Measurements from ENCODE around the gene SEZ6L2.
"Not testable (repeated sequence)": the region's sequence is repeated elsewhere in the genome, so short reads cannot be mapped to it uniquely, and the experiment has no call there.

Gene SEZ6L2

GRCh38 chr16:29852654-29853053 lies 46.7 kb downstream of the SEZ6L2 start:
- DNase-seq (ENCODE audit: low spot score), result peak; percentile 76

DNA sequence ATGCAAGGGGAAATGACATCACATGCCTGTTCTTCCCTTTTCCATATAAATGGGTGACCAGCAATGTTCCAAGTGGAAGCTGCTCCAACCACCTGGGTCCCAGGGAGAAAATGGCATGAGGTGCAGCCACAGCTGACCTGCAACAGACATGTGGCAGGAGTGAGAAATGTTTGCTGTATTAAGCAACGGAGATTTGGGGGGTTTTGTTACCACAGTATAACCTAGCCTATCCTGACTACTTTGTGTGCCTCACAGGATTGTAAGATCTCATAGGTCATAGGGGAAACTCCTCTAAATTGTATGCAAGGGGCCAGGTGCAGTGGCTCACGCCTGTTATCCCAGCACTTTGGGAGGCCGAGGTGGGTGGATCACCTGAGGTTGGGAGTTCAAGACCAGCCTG lies 48.4 kb downstream of the SEZ6L2 start:
- DNase-seq (ENCODE audit: low spot score), result no peak

- no peak for DNase-seq (ENCODE audit: low spot score)
Observed at GRCh38 chr16:29849505-29849904, 49.8 kb downstream of the SEZ6L2 start.

DNA sequence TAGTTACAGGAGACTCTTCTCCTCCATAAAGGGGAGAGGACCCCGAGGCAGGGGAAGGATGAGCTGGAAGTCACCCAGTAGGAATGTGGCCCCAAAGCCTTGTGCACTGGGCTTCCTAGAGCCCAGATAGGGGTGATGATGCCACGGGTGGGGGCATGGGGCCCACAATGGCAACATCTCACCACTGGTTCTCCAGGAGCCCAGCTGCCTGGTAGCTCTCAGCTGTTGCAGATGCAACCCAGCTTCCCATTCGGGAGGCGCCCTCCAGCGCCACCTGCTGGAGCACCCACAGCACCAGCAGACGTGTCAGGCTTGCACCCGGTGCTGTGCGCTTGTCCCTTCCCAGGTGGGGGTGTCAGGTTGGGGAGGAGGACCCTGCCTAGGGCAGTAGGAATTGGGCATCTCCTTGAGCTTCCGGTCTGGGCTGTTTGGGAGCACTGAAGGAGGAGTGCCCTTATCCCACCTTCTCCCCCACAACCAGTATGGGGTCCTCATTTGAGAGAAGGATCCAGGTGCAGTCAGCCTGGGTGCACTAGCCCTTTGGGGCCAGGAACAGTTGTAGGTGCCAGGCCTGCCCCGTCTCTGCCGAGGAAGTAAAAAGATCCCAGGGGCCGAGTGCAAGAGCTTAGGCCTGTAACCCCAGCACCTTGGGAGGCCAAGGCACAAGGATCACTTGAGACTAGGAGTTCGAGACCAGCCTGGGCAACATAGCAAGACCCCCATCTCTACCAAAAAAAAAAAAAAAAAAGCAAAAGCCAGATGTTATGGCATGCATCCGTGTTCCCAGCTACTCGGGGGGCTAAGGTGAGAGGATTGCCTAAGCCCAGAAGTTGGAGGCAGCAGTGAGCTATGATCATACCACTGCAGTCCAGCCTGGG lies 50.7 kb downstream of the SEZ6L2 start:
- DNase-seq (ENCODE audit: low spot score), result peak; percentile 75

DNA sequence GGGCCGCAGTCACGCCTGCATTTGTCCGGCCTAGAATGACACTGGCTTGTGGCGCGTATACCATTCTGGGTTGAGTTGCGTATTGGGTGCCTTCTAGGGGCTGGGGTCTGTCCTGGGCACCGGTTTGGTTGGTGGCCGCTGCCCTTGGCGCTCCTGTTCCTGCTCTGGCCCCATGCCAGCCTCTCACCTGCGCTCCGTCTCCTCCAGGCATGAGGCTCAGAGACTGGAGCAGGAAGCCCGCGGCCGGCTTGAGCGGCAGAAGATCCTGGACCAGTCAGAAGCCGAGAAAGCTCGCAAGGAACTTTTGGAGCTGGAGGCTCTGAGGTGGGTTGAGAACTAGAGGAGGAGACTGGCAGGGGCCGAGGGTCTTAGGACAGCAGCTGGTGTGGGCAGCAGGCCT lies 53.7 kb downstream of the SEZ6L2 start:
- no peak for DNase-seq (ENCODE audit: low spot score)

DNA sequence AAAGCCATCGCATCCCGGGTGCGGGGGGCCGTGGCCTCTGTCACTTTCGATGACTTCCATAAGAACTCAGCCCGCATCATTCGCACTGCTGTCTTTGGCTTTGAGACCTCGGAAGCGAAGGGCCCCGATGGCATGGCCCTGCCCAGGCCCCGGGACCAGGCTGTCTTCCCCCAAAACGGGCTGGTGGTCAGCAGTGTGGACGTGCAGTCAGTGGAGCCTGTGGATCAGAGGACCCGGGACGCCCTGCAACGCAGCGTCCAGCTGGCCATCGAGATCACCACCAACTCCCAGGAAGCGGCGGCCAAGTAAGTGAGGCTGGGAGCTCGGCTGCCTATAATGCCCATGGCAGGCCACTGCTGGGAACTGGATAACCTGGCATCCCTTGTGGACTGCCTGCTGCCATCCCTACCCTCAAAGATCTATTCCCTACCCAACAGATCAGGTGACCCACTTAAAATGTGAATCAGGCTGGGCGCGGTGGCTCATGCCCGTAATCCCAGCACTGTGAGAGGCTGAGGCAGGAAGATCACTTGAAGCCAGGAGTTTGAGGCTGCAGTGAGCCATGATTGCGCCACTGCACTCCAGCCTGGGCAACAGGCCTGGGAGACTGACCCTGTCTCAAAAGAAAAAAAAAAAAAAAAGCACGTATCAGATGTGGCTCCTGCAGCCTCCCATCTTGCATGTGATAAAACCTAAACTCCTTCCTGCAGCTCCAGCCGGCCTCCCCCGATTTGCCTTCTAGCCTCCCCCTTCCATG lies 54.6 kb downstream of the SEZ6L2 start:
- no peak for DNase-seq (ENCODE audit: low spot score)

- DNase-seq (ENCODE audit: low spot score), result no peak
Observed at GRCh38 chr16:29843931-29844330, 55.4 kb downstream of the SEZ6L2 start.

DNA sequence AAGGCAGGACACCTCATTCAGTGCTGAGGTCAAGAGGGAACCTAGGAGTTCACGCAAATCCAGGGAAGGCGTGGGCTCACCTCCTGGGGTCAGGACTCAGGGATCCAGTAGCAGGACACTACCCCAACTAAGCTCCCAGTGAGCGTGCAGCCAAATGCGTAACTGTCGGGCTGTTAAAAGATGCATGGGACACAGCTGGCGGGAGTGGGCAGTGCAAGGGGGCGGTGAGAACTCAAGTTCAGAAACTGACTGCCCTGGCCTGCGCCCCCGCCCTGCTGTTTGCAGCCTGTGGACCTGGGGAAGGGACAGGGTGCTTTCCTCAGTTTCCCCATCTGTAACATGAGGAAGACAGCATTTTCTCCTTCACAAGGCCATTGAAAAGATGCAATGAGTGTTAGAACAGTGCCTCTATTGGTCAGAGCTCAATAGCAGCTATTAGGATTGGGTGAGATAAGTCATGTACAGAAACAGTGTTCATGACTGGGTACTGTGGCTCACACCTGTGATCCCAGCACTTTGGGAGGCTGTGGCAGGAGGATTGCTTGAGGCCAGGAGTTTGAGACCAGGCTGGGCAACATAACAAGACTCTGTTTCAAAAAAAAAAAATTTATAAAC lies 56.5 kb downstream of the SEZ6L2 start:
- no peak for DNase-seq (ENCODE audit: low spot score)

DNA sequence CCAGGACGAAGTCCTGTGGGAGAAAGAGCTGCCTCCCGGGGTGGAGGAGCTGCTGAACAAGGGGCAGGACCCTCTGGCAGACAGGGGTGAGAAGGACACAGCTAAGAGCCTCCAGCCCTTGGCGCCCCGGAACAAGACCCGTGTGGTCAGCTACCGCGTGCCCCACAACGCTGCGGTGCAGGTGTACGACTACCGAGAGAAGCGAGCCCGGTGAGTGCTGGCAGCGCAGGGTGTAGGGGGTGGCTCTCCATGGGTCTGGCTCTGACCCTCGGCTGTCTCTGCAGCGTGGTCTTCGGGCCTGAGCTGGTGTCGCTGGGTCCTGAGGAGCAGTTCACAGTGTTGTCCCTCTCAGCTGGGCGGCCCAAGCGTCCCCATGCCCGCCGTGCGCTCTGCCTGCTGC lies 57.7 kb downstream of the SEZ6L2 start:
- DNase-seq (ENCODE audit: low spot score), result no peak

- no peak for DNase-seq (ENCODE audit: low spot score)
Observed at GRCh38 chr16:29840240-29840639, 59.1 kb downstream of the SEZ6L2 start.

DNA sequence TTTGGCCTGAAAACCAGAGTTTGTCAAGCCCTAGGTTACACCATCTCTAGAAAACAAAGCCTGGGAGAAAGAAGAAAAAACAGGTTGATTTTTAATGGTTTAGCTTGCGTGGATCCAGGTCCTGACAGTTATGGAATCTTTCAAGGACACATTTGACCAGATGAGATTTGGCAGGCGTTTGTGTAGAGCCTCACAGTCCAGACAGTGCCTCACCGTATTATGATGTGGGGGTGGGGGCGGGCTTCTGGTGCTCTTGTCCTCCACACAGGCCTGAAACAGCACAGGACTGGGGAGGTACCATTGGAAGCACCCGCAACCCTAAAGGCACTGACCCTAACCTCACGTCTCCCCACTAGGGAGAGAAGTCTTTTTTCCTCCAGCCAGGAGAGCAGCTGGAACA lies 59.5 kb downstream of the SEZ6L2 start:
- no peak for DNase-seq (ENCODE audit: low spot score)

- no peak for DNase-seq (ENCODE audit: low spot score)
Observed at GRCh38 chr16:29837841-29838240, 61.5 kb downstream of the SEZ6L2 start.

DNA sequence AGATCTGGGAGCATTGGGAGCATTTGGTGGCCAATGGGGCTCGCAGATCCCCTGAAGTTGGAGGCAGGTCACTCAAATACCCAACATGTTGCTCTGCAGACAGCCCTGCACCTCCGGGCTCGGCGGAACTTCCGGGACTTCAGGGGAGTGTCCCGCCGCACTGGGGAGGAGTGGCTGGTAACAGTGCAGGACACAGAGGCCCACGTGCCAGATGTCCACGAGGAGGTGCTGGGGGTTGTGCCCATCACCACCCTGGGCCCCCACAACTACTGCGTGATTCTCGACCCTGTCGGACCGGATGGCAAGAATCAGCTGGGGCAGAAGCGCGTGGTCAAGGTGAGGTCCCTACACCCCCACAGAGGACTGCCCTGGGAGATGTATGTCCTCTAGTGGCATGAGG lies 62.7 kb downstream of the SEZ6L2 start:
- DNase-seq (ENCODE audit: low spot score), result no peak

GRCh38 chr16:29835926-29836325 lies 63.4 kb downstream of the SEZ6L2 start:
- no peak for DNase-seq (ENCODE audit: low spot score)

DNA sequence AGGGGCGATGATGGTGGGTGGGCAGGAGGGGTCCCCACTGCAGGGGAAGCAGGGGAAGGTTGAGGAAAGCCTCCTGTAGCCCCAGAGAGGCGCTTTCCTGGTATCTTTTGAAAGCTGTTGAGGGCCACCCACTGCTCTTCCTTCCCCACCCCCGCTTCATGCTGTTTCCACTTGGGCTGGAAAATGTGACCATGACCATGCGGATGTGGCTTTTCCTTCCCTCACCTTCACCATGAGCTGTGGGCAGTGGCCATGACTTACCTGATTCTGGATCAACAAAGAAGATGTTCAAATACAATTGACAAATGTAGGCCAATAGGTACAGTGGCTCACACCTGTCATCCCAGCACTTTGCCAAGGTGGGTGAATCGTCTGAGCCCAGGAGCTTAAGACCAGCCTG lies 65.3 kb downstream of the SEZ6L2 start:
- no peak for DNase-seq (ENCODE audit: low spot score)

GRCh38 chr16:29833219-29833618 lies 66.1 kb downstream of the SEZ6L2 start:
- not testable (repeated sequence) for DNase-seq (ENCODE audit: low spot score)

GRCh38 chr16:29831490-29831889 lies 67.9 kb downstream of the SEZ6L2 start:
- no peak for DNase-seq (ENCODE audit: low spot score)

DNA sequence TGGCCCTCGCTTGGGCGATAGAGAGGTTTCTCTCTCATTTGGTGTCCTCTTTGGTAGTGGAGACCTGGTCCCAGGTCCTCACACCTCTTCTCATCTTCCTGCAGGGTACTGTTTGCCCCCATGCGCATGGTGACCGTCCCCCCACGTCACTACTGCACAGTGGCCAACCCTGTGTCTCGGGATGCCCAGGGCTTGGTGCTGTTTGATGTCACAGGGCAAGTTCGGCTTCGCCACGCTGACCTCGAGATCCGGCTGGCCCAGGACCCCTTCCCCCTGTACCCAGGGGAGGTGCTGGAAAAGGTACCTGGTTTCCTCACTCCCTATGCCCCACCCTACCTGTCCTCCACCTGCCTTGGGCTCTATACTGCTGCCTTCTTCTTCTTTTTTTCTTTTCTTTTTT lies 68.6 kb downstream of the SEZ6L2 start:
- no peak for DNase-seq (ENCODE audit: low spot score)

- DNase-seq (ENCODE audit: low spot score), result no peak
Observed at GRCh38 chr16:29826342-29826695, 73.0 kb downstream of the SEZ6L2 start.

DNA sequence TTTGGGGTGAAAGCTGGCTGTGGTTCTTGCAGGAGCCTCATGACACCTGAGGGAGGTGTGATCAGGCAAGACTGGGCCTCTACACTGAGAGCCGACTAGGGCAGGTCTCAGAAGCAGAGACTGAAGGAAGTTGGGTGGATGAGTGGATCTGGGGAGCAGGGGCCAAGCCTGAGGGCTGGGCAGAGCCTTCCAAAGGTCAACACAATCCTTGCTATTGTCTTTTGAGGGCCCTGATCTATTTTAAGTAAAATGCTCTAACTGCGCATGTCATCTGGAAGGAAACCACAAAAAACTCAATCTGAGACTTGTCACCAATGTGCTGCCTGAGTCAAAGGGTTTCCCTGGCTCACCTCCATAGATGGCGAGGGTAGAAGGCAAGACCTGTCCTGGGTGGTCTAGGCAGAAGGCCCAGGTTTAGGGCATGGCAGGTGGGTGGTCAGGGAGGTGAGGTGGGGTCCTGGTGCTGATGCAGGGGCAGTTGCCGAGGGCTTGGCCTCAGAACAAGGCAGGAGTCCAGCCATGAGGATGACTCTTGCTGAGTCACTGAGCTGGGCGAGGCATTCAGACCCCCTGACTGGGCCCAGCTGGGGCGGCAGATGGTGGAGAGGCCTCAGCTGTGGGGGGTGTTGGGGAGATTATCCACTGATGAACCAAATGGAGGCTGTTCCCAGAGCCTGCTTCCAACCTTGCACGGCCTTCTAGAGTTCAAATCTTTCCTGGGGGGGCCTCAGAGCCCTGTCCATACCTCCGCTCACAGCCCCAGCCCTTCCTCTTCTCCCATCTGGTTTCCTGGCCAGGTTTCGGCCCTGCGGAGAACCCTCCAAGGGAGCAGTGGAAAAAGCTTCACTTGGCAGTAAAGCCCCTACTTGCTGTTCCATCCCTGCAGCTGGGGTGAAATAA lies 74.0 kb downstream of the SEZ6L2 start:
- DNase-seq (ENCODE audit: low spot score), result peak; percentile 83

GRCh38 chr16:29824589-29825144 lies 74.7 kb downstream of the SEZ6L2 start:
- peak; percentile 72 for DNase-seq (ENCODE audit: low spot score)

Measured in AG08395 (cell line).